Epithelial cell of prostate (primary cell): Measurements from ENCODE around the gene CCDC28A.

Experiments
- DNase-seq: peaks from one replicate; pipeline ENCODE4 v3.0.0-alpha.2; 2011; ENCODE audit warnings: low read depth, low spot score
- H3K27ac ChIP-seq: fragments of 450-650 bp; 2 replicates; pipeline ENCODE4 v1.5.1; 2017; ENCODE audit warnings: mild to moderate bottlenecking

Gene CCDC28A

GRCh38 chr6:138830248-138830647, 56.7 kb downstream of the CCDC28A start:
- no peak for DNase-seq

DNA sequence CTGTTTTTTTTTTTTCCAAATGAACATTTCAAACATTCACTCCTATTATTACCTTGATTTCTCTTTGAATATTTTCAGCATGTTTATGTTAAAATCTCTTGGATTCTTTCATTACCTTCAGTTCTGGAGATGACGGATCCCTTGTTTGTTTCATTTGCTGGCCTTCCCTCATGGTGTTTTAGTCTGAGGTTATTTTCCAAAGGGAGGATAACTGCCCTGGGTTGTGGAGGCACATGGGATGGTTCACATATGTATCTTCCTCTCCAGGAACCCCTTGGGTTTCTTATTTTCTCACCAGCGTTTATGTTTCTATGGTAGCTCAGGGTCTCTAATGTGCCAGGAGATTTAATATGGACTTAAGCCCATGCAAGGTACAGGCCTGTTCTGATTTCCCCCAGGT, 58.6 kb downstream of the CCDC28A start:
- no peak for DNase-seq
- H3K27ac ChIP-seq = no peak overlapping the region

More at GRCh38 chr6:138830248-138830647, 56.7 kb downstream of the CCDC28A start:
- H3K27ac ChIP-seq = no peak overlapping the region

DNA sequence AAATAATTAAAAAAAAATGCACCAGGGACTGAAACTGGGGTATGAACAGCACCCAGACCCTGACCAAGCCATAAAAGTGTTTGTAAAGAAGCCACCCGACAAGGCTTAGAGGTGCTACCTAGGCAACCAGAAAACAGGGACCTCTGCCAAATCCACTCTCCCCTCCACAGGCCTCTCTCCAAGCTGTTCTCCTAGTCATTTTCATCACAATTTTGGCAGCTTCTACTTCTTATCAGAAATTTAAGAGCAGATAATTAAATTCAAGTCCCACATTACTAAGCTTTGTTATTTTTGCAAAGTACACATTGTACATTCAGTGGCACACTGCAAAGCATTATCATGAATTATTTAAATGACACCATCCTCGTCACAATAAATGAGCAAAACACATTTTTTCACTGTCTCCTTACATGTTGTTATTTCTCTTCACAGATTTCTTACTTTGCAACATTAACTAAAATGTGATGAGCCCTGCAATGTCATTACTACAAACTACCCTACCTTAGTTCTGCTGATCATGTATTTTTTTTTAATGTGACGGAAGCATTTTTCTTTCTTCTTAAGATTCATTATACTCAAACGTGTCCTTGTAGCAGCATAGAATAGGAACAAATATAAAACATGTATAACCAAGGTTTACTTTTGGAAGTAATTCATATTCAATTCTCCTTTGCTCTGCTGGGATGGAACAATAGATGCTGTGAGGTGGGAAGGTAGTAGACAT, 60.4 kb downstream of the CCDC28A start:
- H3K27ac ChIP-seq = no peak overlapping the region
- DNase-seq = no peak

DNA sequence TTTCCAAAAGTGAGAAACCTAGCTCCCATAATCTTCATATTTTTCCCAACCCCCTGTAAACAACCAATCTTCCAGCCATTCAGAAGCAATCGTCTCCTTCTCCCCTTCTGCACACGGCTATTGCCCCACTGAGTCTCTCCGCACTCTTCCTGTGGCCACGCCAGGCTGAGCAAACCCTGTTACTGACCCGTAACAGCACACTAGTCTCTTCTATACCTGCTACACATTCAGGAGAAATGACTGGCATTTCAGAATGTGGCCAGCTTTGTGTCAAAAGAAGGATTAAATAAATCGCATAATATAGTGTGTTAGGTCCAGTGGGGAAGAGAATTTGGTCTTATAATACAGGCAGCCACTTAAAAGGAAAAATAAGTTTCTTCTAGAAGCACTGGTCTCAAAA, 63.7 kb downstream of the CCDC28A start:
- DNase-seq = no peak
- H3K27ac ChIP-seq = no peak overlapping the region
